ENCODE results near the gene THADA.
"Not testable (repeated sequence)": the region's sequence is repeated elsewhere in the genome, so short reads cannot be mapped to it uniquely, and the experiment has no call there.

Gene THADA

GRCh38 chr2:43193652-43194120, 402.2 kb downstream of the THADA start:
- no peak for DNase-seq (ENCODE audit: extremely low read depth in 1 of 2, low read depth in 1 of 2)

- no peak for DNase-seq (ENCODE audit: extremely low read depth in 1 of 2, low read depth in 1 of 2)
Observed at GRCh38 chr2:43192744-43193651, 402.8 kb downstream of the THADA start.

GRCh38 chr2:43191947-43192516, 403.8 kb downstream of the THADA start:
- no peak for DNase-seq (ENCODE audit: extremely low read depth in 1 of 2, low read depth in 1 of 2)

GRCh38 chr2:43190311-43191052, 405.4 kb downstream of the THADA start:
- no peak for DNase-seq (ENCODE audit: extremely low read depth in 1 of 2, low read depth in 1 of 2)

- DNase-seq (ENCODE audit: extremely low read depth in 1 of 2, low read depth in 1 of 2), result not testable (repeated sequence)
Observed at GRCh38 chr2:43189861-43190260, 406.0 kb downstream of the THADA start.

- DNase-seq (ENCODE audit: extremely low read depth in 1 of 2, low read depth in 1 of 2), result no peak
Observed at GRCh38 chr2:43188561-43189386, 407.1 kb downstream of the THADA start.

GRCh38 chr2:43186679-43187374, 409.0 kb downstream of the THADA start:
- no peak for DNase-seq (ENCODE audit: extremely low read depth in 1 of 2, low read depth in 1 of 2)

- no peak for DNase-seq (ENCODE audit: extremely low read depth in 1 of 2, low read depth in 1 of 2)
Observed at GRCh38 chr2:43186321-43186678, 409.5 kb downstream of the THADA start.

- DNase-seq (ENCODE audit: extremely low read depth in 1 of 2, low read depth in 1 of 2), result no peak
Observed at GRCh38 chr2:43185146-43185545, 410.7 kb downstream of the THADA start.

GRCh38 chr2:43184339-43184895, 411.4 kb downstream of the THADA start:
- DNase-seq (ENCODE audit: extremely low read depth in 1 of 2, low read depth in 1 of 2), result no peak

- no peak for DNase-seq (ENCODE audit: extremely low read depth in 1 of 2, low read depth in 1 of 2)
Observed at GRCh38 chr2:43183743-43184142, 412.1 kb downstream of the THADA start.

- no peak for DNase-seq (ENCODE audit: extremely low read depth in 1 of 2, low read depth in 1 of 2)
Observed at GRCh38 chr2:43180897-43181296, 414.9 kb downstream of the THADA start.

Data from activated CD8-positive, alpha-beta memory T cell treated with anti-CD3 and anti-CD28 coated beads for 1 hour (primary cell).